ENCODE data around the gene BAX. TPM values are rescaled to one million over a fixed set of nuclear protein-coding genes. Genes with fewer than 3 reads are reported as not detected.

Gene BAX
- total and polyA plus RNA-seq, 9 of the 15 experiments (the other 6 are each of a cell fraction or from before 2014, with no cell fraction given): 3.2 to 95.4 (median 44.5) TPM

DNA sequence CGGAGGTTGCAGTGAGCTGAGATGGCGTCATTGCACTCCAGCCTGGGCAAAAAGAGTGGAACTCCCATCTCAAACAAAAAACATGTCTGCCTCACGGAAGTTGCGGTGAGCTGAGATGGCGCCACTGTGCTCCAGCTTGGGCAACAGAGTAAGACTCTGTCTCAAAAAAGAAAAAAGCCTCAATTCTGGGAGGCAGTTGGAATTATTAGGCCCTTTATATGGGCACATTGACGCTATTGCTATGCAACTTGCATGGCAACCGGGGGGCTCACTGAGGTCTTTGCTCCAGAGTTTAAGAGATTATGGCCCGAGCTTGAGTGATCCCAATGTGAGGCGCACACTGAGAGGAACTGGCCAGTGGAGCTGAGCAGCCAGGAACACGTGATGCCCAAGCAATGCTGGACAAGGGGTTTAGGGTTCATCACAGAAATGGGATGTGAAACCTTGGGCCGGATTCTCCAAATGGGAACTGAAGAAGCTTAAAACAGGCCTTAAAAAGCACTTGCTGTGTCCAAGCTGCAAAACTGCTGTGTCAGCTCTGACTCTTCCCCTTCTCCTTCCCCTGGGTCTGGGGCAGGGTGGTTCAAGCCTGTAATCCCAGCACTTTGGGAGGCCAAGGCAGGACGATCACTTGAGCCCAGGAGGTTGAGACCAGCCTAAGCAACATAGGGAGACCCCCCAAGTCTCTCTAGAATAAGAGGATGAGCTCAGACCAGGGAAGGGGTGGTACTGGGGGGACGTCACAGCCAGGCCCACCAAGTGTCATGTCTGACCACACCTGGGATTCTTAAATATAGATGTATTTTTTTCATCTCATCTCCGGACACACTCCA, 12.9 kb downstream of the BAX start (continued):
- TF ChIP-seq, protein P1, sequence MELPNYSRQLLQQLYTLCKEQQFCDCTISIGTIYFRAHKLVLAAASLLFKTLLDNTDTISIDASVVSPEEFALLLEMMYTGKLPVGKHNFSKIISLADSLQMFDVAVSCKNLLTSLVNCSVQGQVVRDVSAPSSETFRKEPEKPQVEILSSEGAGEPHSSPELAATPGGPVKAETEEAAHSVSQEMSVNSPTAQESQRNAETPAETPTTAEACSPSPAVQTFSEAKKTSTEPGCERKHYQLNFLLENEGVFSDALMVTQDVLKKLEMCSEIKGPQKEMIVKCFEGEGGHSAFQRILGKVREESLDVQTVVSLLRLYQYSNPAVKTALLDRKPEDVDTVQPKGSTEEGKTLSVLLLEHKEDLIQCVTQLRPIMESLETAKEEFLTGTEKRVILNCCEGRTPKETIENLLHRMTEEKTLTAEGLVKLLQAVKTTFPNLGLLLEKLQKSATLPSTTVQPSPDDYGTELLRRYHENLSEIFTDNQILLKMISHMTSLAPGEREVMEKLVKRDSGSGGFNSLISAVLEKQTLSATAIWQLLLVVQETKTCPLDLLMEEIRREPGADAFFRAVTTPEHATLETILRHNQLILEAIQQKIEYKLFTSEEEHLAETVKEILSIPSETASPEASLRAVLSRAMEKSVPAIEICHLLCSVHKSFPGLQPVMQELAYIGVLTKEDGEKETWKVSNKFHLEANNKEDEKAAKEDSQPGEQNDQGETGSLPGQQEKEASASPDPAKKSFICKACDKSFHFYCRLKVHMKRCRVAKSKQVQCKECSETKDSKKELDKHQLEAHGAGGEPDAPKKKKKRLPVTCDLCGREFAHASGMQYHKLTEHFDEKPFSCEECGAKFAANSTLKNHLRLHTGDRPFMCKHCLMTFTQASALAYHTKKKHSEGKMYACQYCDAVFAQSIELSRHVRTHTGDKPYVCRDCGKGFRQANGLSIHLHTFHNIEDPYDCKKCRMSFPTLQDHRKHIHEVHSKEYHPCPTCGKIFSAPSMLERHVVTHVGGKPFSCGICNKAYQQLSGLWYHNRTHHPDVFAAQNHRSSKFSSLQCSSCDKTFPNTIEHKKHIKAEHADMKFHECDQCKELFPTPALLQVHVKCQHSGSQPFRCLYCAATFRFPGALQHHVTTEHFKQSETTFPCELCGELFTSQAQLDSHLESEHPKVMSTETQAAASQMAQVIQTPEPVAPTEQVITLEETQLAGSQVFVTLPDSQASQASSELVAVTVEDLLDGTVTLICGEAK (IDR thresholded peaks at IDR 0.05): no peak
- TF ChIP-seq, protein P1 (CRISPR knock-in tag; IDR thresholded peaks at IDR 0.05): no peak
- TF ChIP-seq PHB (CRISPR knock-in tag; IDR thresholded peaks at IDR 0.05) (peak; percentile 29), LCOR (CRISPR knock-in tag; IDR thresholded peaks at IDR 0.05) (no peak), FOXA1 (IDR thresholded peaks at IDR 0.05; ENCODE audit: borderline replicate concordance) (no peak), SMARCE1 (IDR thresholded peaks at IDR 0.05) (no peak), SIX5 (IDR thresholded peaks at IDR 0.05; ENCODE audit: borderline replicate concordance in 1 of 2, insufficient read depth in 1 of 2, low read depth in 1 of 2, low read length in 2 of 2) (no peak), ZNF57 (CRISPR knock-in tag; IDR thresholded peaks at IDR 0.05) (peak; percentile 24; the same call in 1 of the 2 replicates)
- TF ChIP-seq, protein P2, sequence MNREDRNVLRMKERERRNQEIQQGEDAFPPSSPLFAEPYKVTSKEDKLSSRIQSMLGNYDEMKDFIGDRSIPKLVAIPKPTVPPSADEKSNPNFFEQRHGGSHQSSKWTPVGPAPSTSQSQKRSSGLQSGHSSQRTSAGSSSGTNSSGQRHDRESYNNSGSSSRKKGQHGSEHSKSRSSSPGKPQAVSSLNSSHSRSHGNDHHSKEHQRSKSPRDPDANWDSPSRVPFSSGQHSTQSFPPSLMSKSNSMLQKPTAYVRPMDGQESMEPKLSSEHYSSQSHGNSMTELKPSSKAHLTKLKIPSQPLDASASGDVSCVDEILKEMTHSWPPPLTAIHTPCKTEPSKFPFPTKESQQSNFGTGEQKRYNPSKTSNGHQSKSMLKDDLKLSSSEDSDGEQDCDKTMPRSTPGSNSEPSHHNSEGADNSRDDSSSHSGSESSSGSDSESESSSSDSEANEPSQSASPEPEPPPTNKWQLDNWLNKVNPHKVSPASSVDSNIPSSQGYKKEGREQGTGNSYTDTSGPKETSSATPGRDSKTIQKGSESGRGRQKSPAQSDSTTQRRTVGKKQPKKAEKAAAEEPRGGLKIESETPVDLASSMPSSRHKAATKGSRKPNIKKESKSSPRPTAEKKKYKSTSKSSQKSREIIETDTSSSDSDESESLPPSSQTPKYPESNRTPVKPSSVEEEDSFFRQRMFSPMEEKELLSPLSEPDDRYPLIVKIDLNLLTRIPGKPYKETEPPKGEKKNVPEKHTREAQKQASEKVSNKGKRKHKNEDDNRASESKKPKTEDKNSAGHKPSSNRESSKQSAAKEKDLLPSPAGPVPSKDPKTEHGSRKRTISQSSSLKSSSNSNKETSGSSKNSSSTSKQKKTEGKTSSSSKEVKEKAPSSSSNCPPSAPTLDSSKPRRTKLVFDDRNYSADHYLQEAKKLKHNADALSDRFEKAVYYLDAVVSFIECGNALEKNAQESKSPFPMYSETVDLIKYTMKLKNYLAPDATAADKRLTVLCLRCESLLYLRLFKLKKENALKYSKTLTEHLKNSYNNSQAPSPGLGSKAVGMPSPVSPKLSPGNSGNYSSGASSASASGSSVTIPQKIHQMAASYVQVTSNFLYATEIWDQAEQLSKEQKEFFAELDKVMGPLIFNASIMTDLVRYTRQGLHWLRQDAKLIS (CRISPR knock-in tag; IDR thresholded peaks at IDR 0.05): peak; percentile 64; the same call in 1 of the 2 replicates
- TF ChIP-seq, protein P3, sequence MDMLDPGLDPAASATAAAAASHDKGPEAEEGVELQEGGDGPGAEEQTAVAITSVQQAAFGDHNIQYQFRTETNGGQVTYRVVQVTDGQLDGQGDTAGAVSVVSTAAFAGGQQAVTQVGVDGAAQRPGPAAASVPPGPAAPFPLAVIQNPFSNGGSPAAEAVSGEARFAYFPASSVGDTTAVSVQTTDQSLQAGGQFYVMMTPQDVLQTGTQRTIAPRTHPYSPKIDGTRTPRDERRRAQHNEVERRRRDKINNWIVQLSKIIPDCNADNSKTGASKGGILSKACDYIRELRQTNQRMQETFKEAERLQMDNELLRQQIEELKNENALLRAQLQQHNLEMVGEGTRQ (CRISPR knock-in tag; IDR thresholded peaks at IDR 0.05): peak; percentile 81
- TF ChIP-seq, protein P4, sequence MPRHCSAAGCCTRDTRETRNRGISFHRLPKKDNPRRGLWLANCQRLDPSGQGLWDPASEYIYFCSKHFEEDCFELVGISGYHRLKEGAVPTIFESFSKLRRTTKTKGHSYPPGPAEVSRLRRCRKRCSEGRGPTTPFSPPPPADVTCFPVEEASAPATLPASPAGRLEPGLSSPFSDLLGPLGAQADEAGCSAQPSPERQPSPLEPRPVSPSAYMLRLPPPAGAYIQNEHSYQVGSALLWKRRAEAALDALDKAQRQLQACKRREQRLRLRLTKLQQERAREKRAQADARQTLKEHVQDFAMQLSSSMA (CRISPR knock-in tag; IDR thresholded peaks at IDR 0.05): peak; percentile 78
- TF ChIP-seq, protein P5, sequence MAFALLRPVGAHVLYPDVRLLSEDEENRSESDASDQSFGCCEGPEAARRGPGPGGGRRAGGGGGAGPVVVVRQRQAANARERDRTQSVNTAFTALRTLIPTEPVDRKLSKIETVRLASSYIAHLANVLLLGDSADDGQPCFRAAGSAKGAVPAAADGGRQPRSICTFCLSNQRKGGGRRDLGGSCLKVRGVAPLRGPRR (CRISPR knock-in tag; IDR thresholded peaks at IDR 0.05): no peak
